HG02973 (cell line): Measurements from ENCODE around the gene HRH3.
A peak's percentile ranks its signal among the peaks of the same experiment; 100 is the strongest.

Experiments used
- ATAC-seq: cut with Tn5 transposase; IDR thresholded peaks from one replicate; pipeline ENCODE4 v1.9.1; 2021; ENCODE audit warnings: moderate library complexity; ENCODE audit not compliant: unreplicated experiment

HRH3 gene

DNA sequence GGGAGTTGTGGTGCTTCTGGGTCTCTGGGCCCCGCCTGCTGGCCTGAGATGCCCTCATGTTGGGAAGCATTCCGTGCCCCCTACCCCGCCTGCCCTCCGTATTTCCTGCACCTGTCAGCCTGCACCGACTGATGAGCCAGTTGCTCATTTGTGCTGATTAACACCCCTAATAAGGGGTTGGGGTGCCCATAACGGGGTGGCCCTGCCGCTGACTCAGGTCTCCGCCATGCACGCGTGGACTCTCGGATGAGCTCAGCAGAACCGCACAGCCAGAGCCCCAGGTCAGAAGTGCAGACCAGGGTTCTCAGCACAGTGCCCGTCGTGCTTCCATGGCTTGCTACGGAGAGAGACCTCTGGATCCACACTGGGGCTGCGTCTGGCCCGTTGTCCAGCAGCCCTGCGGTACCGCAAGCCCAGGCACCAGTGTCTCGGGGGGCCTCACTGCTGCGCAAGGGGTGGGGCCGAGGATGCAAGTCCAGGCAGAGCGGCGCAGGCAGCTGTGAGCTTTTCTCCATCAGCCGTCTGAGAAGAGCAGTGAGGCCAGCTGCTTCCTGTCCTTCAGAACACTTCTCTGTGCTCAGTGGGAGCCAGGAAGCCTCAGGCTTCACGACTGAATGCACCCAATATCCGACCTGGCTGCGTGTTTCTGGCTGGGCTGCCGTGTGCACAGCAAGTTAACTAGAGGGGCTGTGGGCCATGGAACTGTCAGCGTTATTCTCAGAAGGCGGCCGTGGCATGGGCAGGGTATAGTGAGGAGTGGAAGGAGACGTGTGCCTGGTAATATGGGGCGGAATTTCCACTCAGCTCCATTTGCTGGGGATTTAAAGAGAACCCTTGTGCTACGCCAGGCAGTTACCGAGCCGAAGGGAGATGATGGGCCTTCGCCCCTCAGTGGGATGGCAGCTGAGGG is 18.6 kb downstream of the HRH3 start:
- no peak for ATAC-seq

DNA sequence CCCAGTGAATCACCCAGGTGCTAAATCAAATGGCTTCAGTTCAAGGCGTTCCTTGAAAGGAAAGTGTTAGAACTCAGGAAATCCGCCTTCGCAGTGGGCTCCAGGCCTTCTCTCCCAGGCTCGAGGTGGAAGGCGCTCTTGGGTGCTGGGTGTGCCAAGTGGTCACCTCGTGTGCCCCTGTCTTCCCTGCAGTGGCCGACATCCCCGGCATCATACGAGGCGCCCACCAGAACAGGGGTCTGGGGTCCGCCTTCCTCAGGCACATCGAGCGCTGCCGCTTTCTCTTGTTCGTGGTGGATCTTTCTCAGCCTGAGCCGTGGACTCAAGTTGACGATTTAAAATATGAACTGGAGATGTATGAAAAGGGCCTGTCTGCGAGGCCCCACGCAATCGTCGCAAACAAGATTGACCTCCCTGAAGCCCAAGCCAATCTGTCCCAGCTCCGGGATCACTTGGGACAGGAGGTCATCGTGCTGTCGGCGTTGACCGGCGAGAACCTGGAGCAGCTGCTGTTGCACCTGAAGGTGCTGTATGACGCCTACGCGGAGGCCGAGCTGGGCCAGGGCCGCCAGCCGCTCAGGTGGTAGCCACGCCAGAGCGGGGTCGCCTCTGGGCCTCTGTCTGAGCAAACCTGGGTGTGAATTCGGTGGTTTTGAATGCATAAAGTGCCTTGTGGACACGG is 19.4 kb downstream of the HRH3 start:
- no peak for ATAC-seq

DNA sequence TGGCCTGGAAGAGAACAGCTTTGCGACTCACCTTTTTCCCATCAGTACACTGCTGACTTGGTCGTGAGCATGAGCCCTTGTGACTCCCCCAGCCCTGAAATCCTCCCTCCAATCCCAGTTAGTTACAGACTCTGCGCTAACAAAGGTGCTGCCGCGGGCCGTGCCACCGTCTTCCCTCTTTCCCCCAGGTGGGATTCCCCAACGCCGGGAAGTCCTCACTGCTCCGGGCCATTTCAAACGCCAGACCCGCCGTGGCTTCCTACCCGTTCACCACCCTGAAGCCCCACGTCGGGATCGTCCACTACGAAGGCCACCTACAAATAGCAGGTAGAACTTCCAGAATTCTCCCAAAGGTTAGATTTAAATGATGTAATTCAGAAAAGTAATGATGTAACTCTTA is 21.1 kb downstream of the HRH3 start:
- no peak for ATAC-seq

GRCh38 chr20:62198496-62198895 is 21.6 kb downstream of the HRH3 start:
- ATAC-seq, result no peak

DNA sequence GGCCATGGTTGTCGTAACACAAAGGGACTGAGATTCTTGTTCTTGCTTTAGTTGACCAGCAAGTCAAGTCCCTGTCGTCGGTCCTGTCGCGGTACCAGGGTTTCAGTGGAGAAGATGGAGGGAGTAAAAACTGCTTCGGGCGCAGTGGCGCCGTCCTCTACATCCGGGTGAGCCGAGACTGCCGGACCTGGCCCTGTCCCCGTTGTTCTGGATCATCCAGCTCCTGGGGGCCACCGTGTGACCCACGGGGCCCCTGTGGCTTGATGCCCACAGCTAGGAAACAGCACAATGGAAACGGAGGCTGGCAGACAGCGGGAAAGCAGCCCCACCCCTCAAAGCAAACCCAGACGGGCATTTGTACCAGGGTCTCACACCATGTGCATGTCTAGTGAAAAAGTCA is 22.3 kb downstream of the HRH3 start:
- ATAC-seq, result no peak

DNA sequence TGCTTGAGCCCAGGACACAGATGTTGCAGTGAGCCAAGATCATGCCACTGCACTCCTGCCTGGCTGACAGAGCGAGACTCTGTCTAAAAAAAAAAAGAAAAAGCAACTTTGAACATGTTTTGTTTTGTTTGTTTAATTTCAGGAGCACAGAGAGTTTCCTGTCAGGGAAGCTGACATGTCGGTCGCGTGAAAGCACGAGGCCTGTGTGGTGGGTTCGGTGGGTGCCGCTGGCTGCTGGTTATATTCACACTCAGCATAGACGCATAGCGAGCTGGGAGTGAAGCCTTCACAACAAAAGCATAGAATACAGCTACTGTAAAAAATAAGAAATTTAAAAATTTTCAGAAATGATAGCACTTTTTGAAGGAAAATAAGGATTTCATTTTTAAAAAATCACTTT is 22.8 kb downstream of the HRH3 start:
- no peak for ATAC-seq

GRCh38 chr20:62196286-62196685 is 23.8 kb downstream of the HRH3 start:
- no peak for ATAC-seq

GRCh38 chr20:62195736-62196135 is 24.3 kb downstream of the HRH3 start:
- no peak for ATAC-seq

DNA sequence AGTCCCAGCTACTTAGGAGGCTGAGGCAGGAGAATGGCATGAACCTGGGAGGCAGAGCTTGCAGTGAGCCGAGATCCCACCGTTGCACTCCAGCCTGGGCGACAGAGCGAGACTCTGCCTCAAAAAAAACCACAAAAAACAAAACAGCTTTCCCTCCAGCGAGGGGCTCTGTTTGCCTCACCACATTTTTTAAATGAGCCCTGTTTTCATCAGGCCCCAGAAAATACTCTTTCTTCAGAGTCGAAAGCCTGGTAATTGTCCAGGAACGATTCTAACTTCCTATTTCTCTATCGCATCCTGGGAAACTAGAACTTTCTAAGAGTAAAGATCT is 25.0 kb downstream of the HRH3 start:
- ATAC-seq, result no peak

GRCh38 chr20:62193079-62194025 is 26.7 kb downstream of the HRH3 start:
- ATAC-seq, result no peak

- ATAC-seq, result no peak
Measured at GRCh38 chr20:62192635-62193034, 27.4 kb downstream of the HRH3 start.

DNA sequence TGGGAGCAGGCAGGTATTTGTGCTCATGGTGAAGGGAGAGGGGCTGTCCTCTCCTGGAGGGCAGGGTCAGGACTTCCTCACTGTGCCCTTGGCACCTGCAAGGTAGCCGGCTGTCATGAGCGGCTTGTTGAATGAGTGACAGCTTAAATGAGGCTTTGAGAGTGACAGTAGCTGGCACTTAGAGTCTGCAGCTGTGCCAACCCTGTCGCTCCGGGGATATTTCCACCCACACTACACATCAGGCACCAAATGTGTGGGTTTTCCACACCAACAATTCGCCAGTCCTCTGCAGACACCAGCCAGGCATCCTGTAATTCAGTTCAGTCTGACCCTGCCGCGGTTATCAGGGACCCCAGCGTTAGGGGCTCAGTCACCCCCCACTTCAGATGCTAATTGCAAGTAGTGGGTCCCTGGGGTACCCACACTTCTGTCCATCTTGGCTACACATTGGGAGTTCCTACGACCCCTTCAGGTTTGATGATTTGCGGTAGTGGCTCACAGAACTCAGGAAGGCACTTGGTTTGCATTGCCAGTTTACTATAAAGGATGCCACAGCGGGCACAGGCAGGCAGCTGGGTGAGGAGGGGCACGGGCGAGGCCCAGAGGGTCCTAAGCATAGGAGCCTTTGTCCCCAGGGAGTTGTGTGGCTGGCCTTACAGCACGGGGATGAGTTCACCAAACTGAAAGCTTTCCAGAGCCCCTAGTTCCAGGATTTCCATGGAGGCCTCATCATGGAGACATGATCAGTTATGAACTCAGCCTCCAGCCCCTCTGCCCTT is 28.1 kb downstream of the HRH3 start:
- ATAC-seq, result no peak

DNA sequence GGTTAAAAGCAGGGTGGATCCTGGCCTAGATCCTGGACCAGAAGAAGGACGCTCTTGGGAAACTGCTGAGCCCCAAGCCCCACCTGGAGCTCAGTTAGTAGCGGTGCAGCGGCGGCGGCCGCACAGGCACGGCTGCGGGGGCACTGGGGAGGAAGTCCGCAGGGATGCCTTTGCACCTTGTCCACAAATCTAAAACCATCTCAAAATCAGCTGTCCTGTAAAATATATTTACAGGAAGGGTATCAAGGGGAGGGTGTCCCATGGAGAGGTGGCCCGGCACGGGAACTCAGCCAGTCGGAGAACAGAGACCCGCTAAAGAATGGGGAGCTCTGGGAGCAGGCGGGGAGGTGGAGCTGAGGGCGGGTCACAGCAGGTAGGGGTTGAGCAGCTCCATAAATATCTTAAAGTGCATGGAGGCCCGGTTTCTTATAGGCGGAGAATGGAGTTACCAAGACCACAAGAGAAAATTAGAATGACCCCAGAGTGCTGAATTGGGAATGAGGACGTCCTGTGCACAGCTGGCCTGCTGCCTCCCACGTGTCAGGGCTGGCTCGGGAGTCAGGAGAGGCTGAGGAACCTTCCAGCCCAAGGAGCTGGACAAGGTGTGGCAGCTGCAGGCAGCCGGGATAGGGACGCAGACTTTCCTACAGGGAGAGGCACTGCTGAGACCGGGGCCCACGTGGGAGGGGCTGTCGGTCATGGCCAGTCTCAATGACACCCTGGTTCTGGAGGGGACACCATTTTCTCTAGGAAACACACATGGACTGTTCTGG is 29.3 kb downstream of the HRH3 start:
- ATAC-seq, result no peak

- ATAC-seq, result no peak
Measured at GRCh38 chr20:62186887-62187866, 32.9 kb downstream of the HRH3 start.

GRCh38 chr20:62186096-62186426 is 34.0 kb downstream of the HRH3 start:
- no peak for ATAC-seq

- ATAC-seq, result no peak
Measured at GRCh38 chr20:62183426-62184142, 36.5 kb downstream of the HRH3 start.

DNA sequence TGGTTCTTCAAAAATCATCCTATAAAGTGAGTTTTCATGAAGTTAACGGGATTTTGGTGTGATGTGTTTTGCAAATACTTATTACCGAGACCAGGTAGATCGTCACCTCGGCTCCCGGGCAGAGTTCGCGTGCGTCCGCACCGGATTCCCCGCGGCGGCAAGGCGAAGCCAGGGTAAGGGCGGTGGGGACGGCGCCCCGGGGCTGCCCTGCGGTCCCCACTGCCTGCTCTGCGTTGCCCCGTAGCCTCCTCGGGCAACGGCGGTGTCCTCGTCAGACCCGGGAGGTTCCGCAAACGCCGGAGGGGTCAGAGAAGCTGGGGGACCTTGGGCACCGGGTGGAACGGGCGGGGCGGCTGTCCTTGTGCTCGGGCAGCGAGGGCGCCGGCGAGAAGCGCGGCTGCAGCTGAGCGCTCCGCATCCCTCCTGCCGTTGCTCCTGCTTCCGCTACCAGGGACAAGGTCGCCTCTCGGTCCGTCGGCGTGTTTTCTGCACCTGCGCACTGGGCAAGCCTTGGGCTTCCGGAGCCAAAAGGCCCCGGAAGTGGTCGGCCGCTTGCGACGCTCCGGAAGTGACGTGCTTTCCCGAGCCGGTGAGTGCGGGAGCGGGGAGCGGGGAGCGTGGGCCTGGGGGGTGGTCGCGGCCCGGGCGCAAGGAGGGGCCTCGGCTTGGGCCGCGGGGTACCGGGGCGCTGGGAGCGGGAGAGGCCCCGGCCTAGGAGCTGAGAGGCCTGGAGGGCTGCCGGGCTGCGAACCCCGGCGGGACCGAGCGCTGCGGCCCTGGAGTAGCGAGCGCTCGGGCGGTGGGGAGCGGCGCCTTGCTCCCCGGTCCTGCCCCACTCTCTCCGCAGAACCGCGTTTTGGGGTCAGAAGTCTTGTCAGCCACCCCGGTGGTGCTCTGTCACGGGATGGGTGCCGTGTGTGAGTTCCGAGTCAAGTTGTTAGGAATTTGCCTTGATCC is 37.3 kb downstream of the HRH3 start, which contains the start of gene MTG2:
TSS of gene MTG2 (plus strand) at position 560 of the 957 bp plus-strand sequence. CDS start 10,393 bp downstream, outside the sequence.
- ATAC-seq, result peak; percentile 87
